Panc1 (cell line): ENCODE measurements around the gene DGKG.

Experiments used
- CTCF ChIP-seq: fragments of 450-650 bp; IDR thresholded peaks from 2 replicates; pipeline ENCODE4 v1.5.1; 2017; ENCODE audit warnings: mild to moderate bottlenecking
- REST ChIP-seq, 2 experiments: IDR thresholded peaks; 2 replicates each; pipeline ENCODE4 v1.6.1; 2011 to 2012; ENCODE audit warnings: low read depth in 2 of 2, control low read depth in 1 of 2, low read length in 1 of 2, mild to moderate bottlenecking in 1 of 2, moderate library complexity in 1 of 2; ENCODE audit not compliant: insufficient read depth in 1 of 2

DNA sequence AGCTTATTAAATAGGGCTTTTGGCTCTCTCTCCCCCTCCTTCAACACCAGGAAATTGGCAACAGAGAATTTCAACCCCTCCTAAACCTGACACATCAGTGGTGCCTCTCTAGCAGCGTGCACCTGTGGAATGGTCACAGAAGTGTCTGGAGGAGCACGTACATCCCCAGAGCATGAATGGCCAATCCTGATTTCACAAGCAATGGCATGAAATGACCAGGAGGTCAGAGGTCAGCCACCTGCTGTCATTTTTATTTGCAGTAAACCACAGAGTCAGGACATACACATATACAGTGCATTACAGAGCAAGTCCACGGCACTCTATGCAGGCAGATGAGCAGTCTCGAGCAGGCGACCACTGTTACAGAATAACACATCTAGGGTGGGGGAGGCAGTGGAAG is 228.1 kb downstream of the DGKG start:
- TF ChIP-seq CTCF (no peak), REST (IDR thresholded peaks at IDR 0.05; ENCODE audit: insufficient read depth in 1 of 2, low read depth in 2 of 2, low read length in 1 of 2) (no peak)
